HEK293 (cell line): Measurements from ENCODE around the gene ADGRD1.
"Not testable (repeated sequence)": the region's sequence is repeated elsewhere in the genome, so short reads cannot be mapped to it uniquely, and the experiment has no call there.

Experiments used
- CTCF ChIA-PET: fragments of 350-600 bp; formaldehyde crosslinking; extraction: SDS; loops from one replicate; lab custom pipeline; 2021; ENCODE audit warnings: antibody characterized with exemption; lab: Yijun Ruan, JAX
- POLR2A ChIA-PET: fragments of 300-600 bp; formaldehyde crosslinking; extraction: SDS; loops from one replicate; lab custom pipeline; 2020; ENCODE audit warnings: antibody characterized with exemption, inconsistent platforms; lab: Yijun Ruan, JAX
- H3K27ac ChIP-seq: fragments of 200-500 bp; sonication (Bioruptor generic); 2 replicates; pipeline ENCODE4 v1.5.1; 2014; ENCODE audit warnings: low read depth, low read length, control low read depth, inconsistent platforms; ENCODE audit errors: extremely low read depth
- H3K36me3 ChIP-seq, 2 experiments: fragments of 200-500 bp in 1 of 2; sonication (Bioruptor generic) in 1 of 2; 1 replicate in 1 of 2; 2 replicates in 1 of 2; pipeline ENCODE4 v1.5.1; 2014 to 2017; ENCODE audit warnings: inconsistent platforms in 2 of 2, low read length in 2 of 2; ENCODE audit not compliant: control insufficient read depth in 2 of 2, insufficient read depth in 1 of 2
- H3K4me1 ChIP-seq: fragments of 200-500 bp; sonication (Bioruptor generic); 2 replicates; pipeline ENCODE4 v1.5.1; 2014; ENCODE audit warnings: mild to moderate bottlenecking, low read length, inconsistent platforms; ENCODE audit not compliant: control insufficient read depth, insufficient read depth
- H3K4me3 ChIP-seq: 2 replicates; pipeline ENCODE4 v1.5.1; 2011; ENCODE audit warnings: low read depth, mild to moderate bottlenecking, control low read depth, low read length, moderate library complexity
- H3K9me3 ChIP-seq: fragments of 200-500 bp; sonication (Bioruptor generic); 2 replicates; pipeline ENCODE4 v1.5.1; 2014; ENCODE audit warnings: low read depth, low read length, inconsistent platforms; ENCODE audit not compliant: control insufficient read depth, insufficient read depth
- INSM2 ChIP-seq: fragments of 450-650 bp; formaldehyde crosslinking; IDR thresholded peaks from 2 replicates; pipeline ENCODE4 v1.5.1; 2016; ENCODE audit warnings: missing biosample characterization, missing genetic modification characterization
- KLF1 ChIP-seq: fragments of 450-650 bp; formaldehyde crosslinking; IDR thresholded peaks from 2 replicates; pipeline ENCODE4 v1.5.1; 2016; ENCODE audit warnings: missing biosample characterization, missing genetic modification characterization
- KLF17 ChIP-seq: fragments of 450-650 bp; formaldehyde crosslinking; IDR thresholded peaks from 2 replicates; pipeline ENCODE4 v1.5.1; 2016; ENCODE audit warnings: missing biosample characterization, missing genetic modification characterization
- KLF8 ChIP-seq: fragments of 450-650 bp; formaldehyde crosslinking; IDR thresholded peaks from 2 replicates; pipeline ENCODE4 v1.5.1; 2016; ENCODE audit warnings: missing biosample characterization, missing genetic modification characterization
- PATZ1 ChIP-seq: fragments of 450-650 bp; formaldehyde crosslinking; IDR thresholded peaks from 2 replicates; pipeline ENCODE4 v1.5.1; 2016; ENCODE audit warnings: missing biosample characterization, missing genetic modification characterization
- PRDM6 ChIP-seq: fragments of 450-650 bp; formaldehyde crosslinking; IDR thresholded peaks from 2 replicates; pipeline ENCODE4 v1.5.1; 2017; ENCODE audit warnings: missing biosample characterization, missing genetic modification characterization
- WT1 ChIP-seq: fragments of 450-650 bp; formaldehyde crosslinking; IDR thresholded peaks from 2 replicates; pipeline ENCODE4 v1.5.1; 2016; ENCODE audit warnings: missing biosample characterization, missing genetic modification characterization
- ZBTB17 ChIP-seq: fragments of 450-650 bp; formaldehyde crosslinking; IDR thresholded peaks from 2 replicates; pipeline ENCODE4 v1.5.1; 2016; ENCODE audit warnings: missing biosample characterization, missing genetic modification characterization
- ZIC2 ChIP-seq: fragments of 450-650 bp; formaldehyde crosslinking; IDR thresholded peaks from 2 replicates; pipeline ENCODE4 v1.5.1; 2016; ENCODE audit warnings: missing biosample characterization, missing genetic modification characterization
- ZNF121 ChIP-seq: fragments of 450-650 bp; formaldehyde crosslinking; IDR thresholded peaks from 2 replicates; pipeline ENCODE4 v1.5.1; 2016; ENCODE audit warnings: missing biosample characterization, missing genetic modification characterization
- ZNF19 ChIP-seq: fragments of 450-650 bp; formaldehyde crosslinking; IDR thresholded peaks from 2 replicates; pipeline ENCODE4; 2016; ENCODE audit warnings: missing biosample characterization, missing genetic modification characterization, low read depth
- ZNF23 ChIP-seq: fragments of 450-650 bp; formaldehyde crosslinking; IDR thresholded peaks from 2 replicates; pipeline ENCODE4 v1.5.1; 2016; ENCODE audit warnings: missing biosample characterization, missing genetic modification characterization, borderline replicate concordance
- ZNF24 ChIP-seq: fragments of 450-650 bp; formaldehyde crosslinking; IDR thresholded peaks from 2 replicates; pipeline ENCODE4 v1.5.1; 2016; ENCODE audit warnings: missing biosample characterization, missing genetic modification characterization
- ZNF501 ChIP-seq: fragments of 450-650 bp; formaldehyde crosslinking; IDR thresholded peaks from 2 replicates; pipeline ENCODE4 v1.5.1; 2016; ENCODE audit warnings: missing biosample characterization, missing genetic modification characterization
- ZNF514 ChIP-seq: fragments of 450-650 bp; formaldehyde crosslinking; IDR thresholded peaks from 2 replicates; pipeline ENCODE4 v1.5.1; 2016; ENCODE audit warnings: missing biosample characterization, missing genetic modification characterization
- ZNF548 ChIP-seq: fragments of 450-650 bp; formaldehyde crosslinking; IDR thresholded peaks from 2 replicates; pipeline ENCODE4 v1.5.1; 2016; ENCODE audit warnings: missing biosample characterization, missing genetic modification characterization
- ZNF670 ChIP-seq: fragments of 450-650 bp; formaldehyde crosslinking; IDR thresholded peaks from 2 replicates; pipeline ENCODE4 v1.5.1; 2016; ENCODE audit warnings: missing biosample characterization, missing genetic modification characterization, low read depth
- ZNF76 ChIP-seq: fragments of 450-650 bp; formaldehyde crosslinking; IDR thresholded peaks from 2 replicates; pipeline ENCODE4; 2016; ENCODE audit warnings: low read depth, missing biosample characterization, missing genetic modification characterization, borderline replicate concordance
- ZNF777 ChIP-seq: fragments of 450-650 bp; formaldehyde crosslinking; IDR thresholded peaks from 2 replicates; pipeline ENCODE4 v1.5.1; 2017; ENCODE audit warnings: missing biosample characterization, missing genetic modification characterization, borderline replicate concordance
- ZNF830 ChIP-seq: fragments of 450-650 bp; IDR thresholded peaks from 2 replicates; pipeline ENCODE4 v1.5.0; 2018; ENCODE audit warnings: missing biosample characterization, missing genetic modification characterization, low read depth, mild to moderate bottlenecking, moderate library complexity

Gene ADGRD1

GRCh38 chr12:131128966-131129619 is 175.4 kb downstream of the ADGRD1 start:
- POLR2A ChIA-PET, result not testable (repeated sequence)
- TF ChIP-seq KLF1 (tag by site-specific recombination) (peak; percentile 97), KLF8 (tag by site-specific recombination) (0 out of 2 replicates have a peak, but pooled peaks have one; percentile 11)
- TF ChIP-seq, all 188 proteins: peak for 2; not testable (repeated sequence) for 186
- H3K9me3 ChIP-seq, H3K4me3 ChIP-seq, H3K36me3 ChIP-seq, H3K4me1 ChIP-seq, CTCF ChIA-PET, H3K27ac ChIP-seq: not testable (repeated sequence)

GRCh38 chr12:131129839-131130238 is 176.1 kb downstream of the ADGRD1 start:
- ChIA-PET CTCF (interaction anchor here (5.3 kb wide), 1 partner anchor 25 kb away, joined by 70 read pairs; no protein-coding TSS in a partner anchor), POLR2A (no interaction called here)
- H3K9me3 ChIP-seq, result no peaks in the 10 kb centered on the region

GRCh38 chr12:131130311-131130911 is 176.7 kb downstream of the ADGRD1 start:
- no peak overlapping the region for H3K27ac ChIP-seq
- ChIA-PET POLR2A (no interaction called here), CTCF (interaction anchor here (1.2 to 5.3 kb wide), 2 partner anchors 26 to 214 kb away, joined by 5 to 70 read pairs; no protein-coding TSS in a partner anchor)

More at GRCh38 chr12:131129839-131130238, 176.1 kb downstream of the ADGRD1 start:
- no peak for TF ChIP-seq ZNF19
- TF ChIP-seq KLF17, result peak; percentile 45; the same call in 1 of the 2 replicates
- Histone ChIP-seq H3K36me3 (no peaks in the 10 kb centered on the region), H3K4me1 (no peaks in the 10 kb centered on the region), H3K27ac (no peak overlapping the region), H3K4me3 (no peak overlapping the region)

GRCh38 chr12:131131077-131131807 is 177.5 kb downstream of the ADGRD1 start:
- Histone ChIP-seq H3K4me1 (no peaks in the 10 kb centered on the region), H3K36me3 (no peaks in the 10 kb centered on the region), H3K4me3 (no peak overlapping the region), H3K9me3 (no peaks in the 10 kb centered on the region), H3K27ac (no peak overlapping the region)
- TF ChIP-seq PRDM6 (tag by site-specific recombination) (no peak), PATZ1 (tag by site-specific recombination) (no peak), ZNF830 (tag by site-specific recombination) (no peak), ZNF777 (tag by site-specific recombination) (no peak), ZNF24 (tag by site-specific recombination) (no peak), ZNF23 (no peak), ZBTB17 (tag by site-specific recombination) (no peak), ZNF76 (tag by site-specific recombination) (no peak), ZNF121 (tag by site-specific recombination) (no peak), ZNF670 (tag by site-specific recombination) (no peak), INSM2 (tag by site-specific recombination) (no peak), ZNF514 (tag by site-specific recombination) (no peak), ZNF501 (tag by site-specific recombination) (no peak), WT1 (tag by site-specific recombination) (no peak)
- ChIA-PET POLR2A (no interaction called here), CTCF (interaction anchor here (0.8 to 5.3 kb wide), 10 partner anchors 12 to 334 kb away, joined by 3 to 70 read pairs (median 6); no protein-coding TSS in a partner anchor)

More at GRCh38 chr12:131130311-131130911, 176.7 kb downstream of the ADGRD1 start:
- TF ChIP-seq ZNF548 (tag by site-specific recombination), result no peak
- TF ChIP-seq ZIC2 (tag by site-specific recombination), result peak; percentile 92
- Histone ChIP-seq H3K4me3 (no peak overlapping the region), H3K9me3 (no peaks in the 10 kb centered on the region), H3K4me1 (no peaks in the 10 kb centered on the region), H3K36me3 (no peaks in the 10 kb centered on the region)
